SU-DHL-6 (cell line): ENCODE results near the gene PDE4D.
"Not testable (repeated sequence)": the region's sequence is repeated elsewhere in the genome, so short reads cannot be mapped to it uniquely, and the experiment has no call there.

Experiments
- H2AFZ ChIP-seq: fragments of 200-600 bp; sonication (generic); 2 replicates; pipeline ENCODE4 v1.6.1; 2014; ENCODE audit warnings: low read depth, mild to moderate bottlenecking, moderate library complexity, mixed read lengths, antibody characterized with exemption, low read length; ENCODE audit not compliant: severe bottlenecking
- H3F3A ChIP-seq: fragments of 200-600 bp; shearing (Covaris generic); 2 replicates; pipeline ENCODE4 v1.6.0; 2016; ENCODE audit warnings: antibody characterized with exemption, mild to moderate bottlenecking; ENCODE audit not compliant: insufficient read depth
- H3K27ac ChIP-seq: fragments of 200-600 bp; sonication (generic); 2 replicates; pipeline ENCODE4 v1.5.1; 2016; ENCODE audit warnings: low read depth, mild to moderate bottlenecking, low read length, moderate library complexity, mixed read lengths
- H3K27me3 ChIP-seq: fragments of 200-600 bp; sonication (generic), shearing (Covaris generic); 2 replicates; pipeline ENCODE4 v1.6.0; 2014; ENCODE audit warnings: mild to moderate bottlenecking, low read length
- H3K36me3 ChIP-seq: fragments of 200-600 bp; sonication (generic); 2 replicates; pipeline ENCODE4 v1.6.1; 2014; ENCODE audit warnings: mild to moderate bottlenecking, low read length, mixed read lengths
- H3K4me2 ChIP-seq: fragments of 300-600, 200-600 bp; shearing (Covaris generic), sonication (generic); 2 replicates; pipeline ENCODE4 v1.6.0; 2014; ENCODE audit warnings: low read length, low read depth, mild to moderate bottlenecking; ENCODE audit not compliant: poor library complexity, severe bottlenecking
- H3K4me3 ChIP-seq: fragments of 200-600 bp; sonication (generic); 2 replicates; pipeline ENCODE4 v1.5.1; 2014; ENCODE audit warnings: antibody characterized with exemption, low read length, mild to moderate bottlenecking, mixed read lengths; ENCODE audit not compliant: insufficient read depth, poor library complexity, severe bottlenecking
- H3K79me2 ChIP-seq: fragments of 200-600 bp; sonication (generic); 2 replicates; pipeline ENCODE4 v1.6.1; 2014; ENCODE audit warnings: mild to moderate bottlenecking, low read length, moderate library complexity; ENCODE audit not compliant: insufficient read depth
- H3K9ac ChIP-seq: fragments of 200-600 bp; sonication (generic); 2 replicates; pipeline ENCODE4 v1.7.0; 2014; ENCODE audit warnings: mild to moderate bottlenecking, low read length
- H3K9me2 ChIP-seq: fragments of 200-600 bp; sonication (generic); replicated peaks from 2 replicates; pipeline ENCODE4 v1.6.1; 2014; ENCODE audit warnings: low read length; ENCODE audit not compliant: insufficient read depth
- H3K9me3 ChIP-seq: fragments of 200-600 bp; sonication (generic); 2 replicates; pipeline ENCODE4 v1.6.1; 2014; ENCODE audit warnings: low read length, mixed read lengths; ENCODE audit not compliant: insufficient read depth
- H4K20me1 ChIP-seq: fragments of 200-600 bp; sonication (generic); 2 replicates; pipeline ENCODE4 v1.6.1; 2014; ENCODE audit warnings: low read depth, mild to moderate bottlenecking, antibody characterized with exemption, low read length, moderate library complexity, mixed read lengths
- CTCF ChIP-seq: fragments of 200-600 bp; sonication (generic); IDR thresholded peaks from one replicate; pipeline ENCODE4 v1.5.1; 2017; ENCODE audit warnings: antibody characterized with exemption, mild to moderate bottlenecking, low read length, moderate library complexity; ENCODE audit not compliant: insufficient read depth, poor library complexity, severe bottlenecking
- EZH2phosphoT487 ChIP-seq: fragments of 200-600 bp; sonication (generic), shearing (Covaris generic); conservative IDR thresholded peaks from 2 replicates; pipeline ENCODE4 v1.6.1; 2018; ENCODE audit warnings: mild to moderate bottlenecking, antibody characterized with exemption, low read length, moderate library complexity, mixed read lengths

The PDE4D gene

GRCh38 chr5:59416026-59416425, 477.5 kb downstream of the PDE4D start:
- no peaks in the 10 kb centered on the region for H3K27me3 ChIP-seq
- no peak overlapping the region for H3K27ac ChIP-seq
- no peaks in the 10 kb centered on the region for H3K79me2 ChIP-seq
- no peaks in the 10 kb centered on the region for H3F3A ChIP-seq
- no peak overlapping the region for H3K4me3 ChIP-seq
- no peaks in the 10 kb centered on the region for H4K20me1 ChIP-seq
- H3K36me3 ChIP-seq: no peaks in the 10 kb centered on the region
- no peak overlapping the region for H2AFZ ChIP-seq
- H3K9me3 ChIP-seq: no peaks in the 10 kb centered on the region
- no peak for TF ChIP-seq EZH2phosphoT487
- TF ChIP-seq CTCF: no peak
- H3K9me2 ChIP-seq: no peaks in the 10 kb centered on the region
- H3K4me2 ChIP-seq: no peak overlapping the region
- H3K9ac ChIP-seq: no peak overlapping the region

- no peak for TF ChIP-seq EZH2phosphoT487
- no peak for TF ChIP-seq CTCF
- no peak overlapping the region for H3K9ac ChIP-seq
These were observed 481.1 kb downstream of the PDE4D start for GRCh38 chr5:59412428-59412827.

GRCh38 chr5:59408997-59409396, 484.5 kb downstream of the PDE4D start:
- H3K9ac ChIP-seq, H3K27me3 ChIP-seq, H3K27ac ChIP-seq, H3K36me3 ChIP-seq, H4K20me1 ChIP-seq, H3K9me3 ChIP-seq, H3K4me2 ChIP-seq, H2AFZ ChIP-seq, H3K79me2 ChIP-seq, H3K9me2 ChIP-seq, H3F3A ChIP-seq, H3K4me3 ChIP-seq: not testable (repeated sequence)

More at GRCh38 chr5:59412428-59412827, 481.1 kb downstream of the PDE4D start:
- no peak overlapping the region for H3K4me3 ChIP-seq
- no peak overlapping the region for H3K4me2 ChIP-seq
- no peaks in the 10 kb centered on the region for H3K36me3 ChIP-seq
- no peaks in the 10 kb centered on the region for H3F3A ChIP-seq
- H3K27ac ChIP-seq: no peak overlapping the region
- peaks cover 5% of the 10 kb centered on the region; the same call in 1 of the 2 replicates for H3K9me3 ChIP-seq
- H3K79me2 ChIP-seq: no peaks in the 10 kb centered on the region
- H4K20me1 ChIP-seq: no peaks in the 10 kb centered on the region
- H3K27me3 ChIP-seq: no peaks in the 10 kb centered on the region
- H2AFZ ChIP-seq: no peak overlapping the region
- H3K9me2 ChIP-seq: no peaks in the 10 kb centered on the region

GRCh38 chr5:59407967-59408366, 485.6 kb downstream of the PDE4D start:
- Histone ChIP-seq H4K20me1 (no peaks in the 10 kb centered on the region), H3K9me3 (peaks cover 5% of the 10 kb centered on the region; the same call in 1 of the 2 replicates), H3K4me3 (no peak overlapping the region), H3F3A (no peaks in the 10 kb centered on the region), H3K4me2 (no peak overlapping the region), H3K79me2 (no peaks in the 10 kb centered on the region), H3K9me2 (no peaks in the 10 kb centered on the region), H2AFZ (no peak overlapping the region), H3K9ac (no peak overlapping the region), H3K27ac (no peak overlapping the region), H3K36me3 (no peaks in the 10 kb centered on the region), H3K27me3 (no peaks in the 10 kb centered on the region)
- no peak for TF ChIP-seq CTCF
